ENCODE results near the gene AKAP6. TPM values are rescaled to one million over a fixed set of nuclear protein-coding genes. Genes with fewer than 3 reads are reported as not detected.
"Not testable (repeated sequence)": the region's sequence is repeated elsewhere in the genome, so short reads cannot be mapped to it uniquely, and the experiment has no call there.

AKAP6 gene
- total RNA-seq, 2 experiments from 2014 or later: 0.82 to 0.85 TPM

DNA sequence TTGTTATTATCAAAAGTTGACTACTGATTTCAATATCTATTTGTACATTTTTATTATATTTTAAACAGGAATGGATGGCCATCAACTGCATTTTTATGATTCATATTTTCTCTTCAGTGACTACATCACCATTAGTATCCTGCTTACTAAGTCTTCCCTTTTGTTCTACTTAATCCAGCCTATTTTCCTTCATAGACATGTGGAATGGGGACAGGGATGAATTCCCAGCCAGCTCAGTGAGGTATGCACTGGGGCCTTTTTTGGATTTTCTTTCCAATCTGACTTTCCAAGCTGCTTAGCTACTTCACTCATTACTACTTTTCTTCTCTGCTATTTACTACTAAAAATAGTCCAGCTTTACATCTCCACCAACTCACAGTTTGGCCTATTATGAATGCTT lies 38.4 kb downstream of the AKAP6 start:
- Mint-ChIP-seq H3K4me3 (no peak overlapping the region), H3K27ac (no peak overlapping the region), H3K9me3 (ENCODE audit: low read depth) (no peaks in the 10 kb centered on the region), H3K4me1 (peaks cover 5% of the 10 kb centered on the region), H3K36me3 (no peaks in the 10 kb centered on the region), H3K27me3 (peaks cover 5% of the 10 kb centered on the region)
- ATAC-seq (no peak), DNase-seq (no peak)
- CTCF ChIA-PET: no interaction called here

DNA sequence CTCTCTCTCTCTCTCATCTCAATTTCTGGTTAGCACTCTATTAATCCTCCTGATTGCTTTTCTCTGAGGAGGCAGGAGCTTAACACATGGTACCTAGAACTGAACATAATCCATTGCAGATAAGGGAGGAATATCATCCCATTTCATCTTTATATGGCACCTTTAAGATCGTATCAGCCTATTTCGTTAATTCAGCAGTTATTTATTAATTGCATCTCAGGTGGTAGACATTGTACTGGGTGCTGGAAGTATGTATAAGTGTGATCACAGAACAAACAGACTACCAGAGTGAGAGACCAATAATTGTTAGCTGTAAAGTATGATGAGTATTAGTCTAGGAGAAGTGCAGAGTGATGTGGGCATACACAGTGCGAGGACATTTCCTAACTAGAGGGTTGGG lies 39.0 kb downstream of the AKAP6 start:
- peaks cover 5% of the 10 kb centered on the region for H3K4me1 Mint-ChIP-seq
- no peaks in the 10 kb centered on the region for H3K9me3 Mint-ChIP-seq (ENCODE audit: low read depth)
- ATAC-seq (no peak), DNase-seq (no peak)
- no peak overlapping the region for H3K4me3 Mint-ChIP-seq
- peaks cover 3% of the 10 kb centered on the region for H3K27me3 Mint-ChIP-seq
- CTCF ChIA-PET: no interaction called here
- no peaks in the 10 kb centered on the region for H3K36me3 Mint-ChIP-seq
- no peak overlapping the region for H3K27ac Mint-ChIP-seq

DNA sequence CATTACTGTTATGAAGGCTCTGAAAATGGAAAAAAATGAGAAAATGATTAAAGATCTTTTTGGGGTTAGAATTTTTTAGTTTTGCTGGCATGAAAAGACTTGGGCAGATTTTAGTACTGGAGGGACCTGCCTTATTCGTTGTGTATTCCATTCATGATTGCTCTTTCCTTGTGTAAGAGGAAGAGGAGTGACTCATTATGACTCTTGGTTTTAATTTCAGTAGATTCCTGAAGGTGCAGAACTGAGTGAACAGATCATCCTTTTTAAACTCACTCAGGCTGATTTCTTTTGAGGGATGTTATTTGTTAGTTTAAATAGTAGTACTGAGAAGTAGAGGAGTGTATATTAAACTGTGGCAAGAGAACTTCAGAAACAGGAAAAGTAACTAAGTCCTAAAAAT lies 41.6 kb downstream of the AKAP6 start:
- H3K27ac Mint-ChIP-seq: no peak overlapping the region
- no peaks in the 10 kb centered on the region for H3K36me3 Mint-ChIP-seq
- peaks cover 5% of the 10 kb centered on the region for H3K4me1 Mint-ChIP-seq
- H3K4me3 Mint-ChIP-seq: no peak overlapping the region
- ATAC-seq (no peak), DNase-seq (no peak)
- H3K27me3 Mint-ChIP-seq: peaks cover 3% of the 10 kb centered on the region
- H3K9me3 Mint-ChIP-seq (ENCODE audit: low read depth): no peaks in the 10 kb centered on the region
- CTCF ChIA-PET: no interaction called here

DNA sequence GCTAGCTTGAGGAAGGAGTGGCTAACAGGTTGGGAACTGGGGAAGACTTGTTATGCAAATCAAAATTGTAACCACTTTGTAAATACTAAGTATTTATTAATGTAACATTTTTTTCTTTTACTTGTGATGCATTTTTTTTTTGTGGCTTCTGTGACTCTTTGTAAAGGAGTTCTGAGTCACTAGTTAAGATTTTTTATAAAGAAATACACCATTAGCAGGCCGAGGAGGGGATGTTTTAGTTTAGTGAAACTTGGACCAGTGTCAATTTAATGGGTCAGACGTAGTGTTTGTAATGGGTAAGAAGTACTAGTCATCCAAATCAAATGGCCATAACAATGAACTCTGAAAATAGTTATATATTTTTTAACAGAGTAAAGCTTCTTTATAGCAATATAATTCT lies 43.1 kb downstream of the AKAP6 start:
- H3K27me3 Mint-ChIP-seq: peaks cover 3% of the 10 kb centered on the region
- CTCF ChIA-PET: no interaction called here
- no peak for ATAC-seq

DNA sequence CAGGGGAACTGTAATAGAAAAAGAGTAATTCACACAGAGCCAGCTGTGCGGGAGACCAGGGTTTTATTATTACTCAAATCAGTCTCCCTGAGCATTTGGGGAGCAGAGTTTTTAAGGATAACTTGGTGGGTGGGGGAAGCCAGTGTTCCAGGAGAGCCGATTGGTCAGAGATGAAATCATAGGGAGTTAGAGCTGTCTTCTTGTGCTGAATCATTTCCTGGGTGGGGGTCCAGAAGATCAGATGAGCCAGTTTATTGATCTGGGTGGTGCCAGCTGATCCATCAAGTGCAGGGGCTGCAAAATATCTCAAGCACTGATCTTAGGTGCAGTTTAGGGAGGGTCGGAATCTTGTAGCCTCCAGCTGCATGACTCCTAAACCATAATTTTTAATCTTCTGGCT lies 44.1 kb downstream of the AKAP6 start:
- ATAC-seq; H3K27ac Mint-ChIP-seq; DNase-seq; H3K4me3 Mint-ChIP-seq; H3K27me3 Mint-ChIP-seq; H3K36me3 Mint-ChIP-seq; CTCF ChIA-PET; H3K9me3 Mint-ChIP-seq (ENCODE audit: low read depth); H3K4me1 Mint-ChIP-seq: not testable (repeated sequence)

More for the DNA sequence above, 43.1 kb downstream of the AKAP6 start:
- H3K9me3 Mint-ChIP-seq (ENCODE audit: low read depth): no peaks in the 10 kb centered on the region
- no peak overlapping the region for H3K4me3 Mint-ChIP-seq
- no peak for DNase-seq
- H3K36me3 Mint-ChIP-seq: no peaks in the 10 kb centered on the region
- H3K4me1 Mint-ChIP-seq: peaks cover 5% of the 10 kb centered on the region
- no peak overlapping the region for H3K27ac Mint-ChIP-seq

DNA sequence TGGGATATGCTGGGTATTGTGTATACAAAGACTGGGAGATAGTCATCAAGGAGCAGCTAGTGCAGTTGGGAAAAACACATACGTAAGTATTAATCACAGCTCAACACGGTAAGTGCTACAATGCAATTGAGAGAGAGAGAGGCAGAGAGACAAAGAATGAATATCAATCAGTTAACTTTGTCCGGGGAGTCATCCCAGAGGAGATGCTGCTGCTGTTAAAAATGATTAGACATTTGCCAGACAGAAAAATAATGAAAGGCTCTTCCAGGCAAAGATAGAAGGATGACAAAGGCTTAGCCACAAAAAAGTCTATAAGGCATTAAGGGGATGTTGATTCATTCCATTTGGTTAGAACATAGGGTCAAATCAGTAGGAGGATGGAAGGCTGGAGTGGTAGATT lies 45.1 kb downstream of the AKAP6 start:
- no peaks in the 10 kb centered on the region for H3K9me3 Mint-ChIP-seq (ENCODE audit: low read depth)

DNA sequence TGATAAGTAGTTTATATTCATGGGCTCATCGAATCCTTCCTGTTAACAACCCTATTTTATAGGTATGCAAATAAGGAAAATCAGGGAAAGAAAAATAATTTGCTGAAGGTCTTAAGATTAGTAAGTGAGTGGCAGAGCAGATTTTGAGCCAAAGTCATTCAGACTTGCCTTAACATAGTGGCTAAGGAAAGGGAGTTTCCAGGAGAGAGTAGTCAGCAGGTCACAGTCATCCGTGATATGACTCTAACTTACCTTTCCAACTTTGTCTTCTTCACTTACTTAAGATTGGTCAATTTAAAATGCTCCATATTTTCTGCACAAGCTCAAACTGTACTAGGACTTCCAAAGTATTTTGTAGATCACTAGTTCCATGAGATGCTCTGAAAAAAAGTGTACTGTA lies 46.6 kb downstream of the AKAP6 start:
- H3K36me3 Mint-ChIP-seq: no peaks in the 10 kb centered on the region
- no peak for DNase-seq
- H3K27ac Mint-ChIP-seq: no peak overlapping the region
- H3K4me3 Mint-ChIP-seq: no peak overlapping the region
- no peaks in the 10 kb centered on the region for H3K9me3 Mint-ChIP-seq (ENCODE audit: low read depth)
- no peak for ATAC-seq
- H3K27me3 Mint-ChIP-seq: peaks cover 9% of the 10 kb centered on the region
- peaks cover 4% of the 10 kb centered on the region for H3K4me1 Mint-ChIP-seq
- CTCF ChIA-PET: no interaction called here

More for the DNA sequence above, 45.1 kb downstream of the AKAP6 start:
- H3K27me3 Mint-ChIP-seq: no peaks in the 10 kb centered on the region
- no peak for ATAC-seq
- CTCF ChIA-PET: no interaction called here
- peaks cover 5% of the 10 kb centered on the region for H3K4me1 Mint-ChIP-seq
- no peak overlapping the region for H3K4me3 Mint-ChIP-seq
- H3K36me3 Mint-ChIP-seq: no peaks in the 10 kb centered on the region
- no peak overlapping the region for H3K27ac Mint-ChIP-seq
- no peak for DNase-seq

DNA sequence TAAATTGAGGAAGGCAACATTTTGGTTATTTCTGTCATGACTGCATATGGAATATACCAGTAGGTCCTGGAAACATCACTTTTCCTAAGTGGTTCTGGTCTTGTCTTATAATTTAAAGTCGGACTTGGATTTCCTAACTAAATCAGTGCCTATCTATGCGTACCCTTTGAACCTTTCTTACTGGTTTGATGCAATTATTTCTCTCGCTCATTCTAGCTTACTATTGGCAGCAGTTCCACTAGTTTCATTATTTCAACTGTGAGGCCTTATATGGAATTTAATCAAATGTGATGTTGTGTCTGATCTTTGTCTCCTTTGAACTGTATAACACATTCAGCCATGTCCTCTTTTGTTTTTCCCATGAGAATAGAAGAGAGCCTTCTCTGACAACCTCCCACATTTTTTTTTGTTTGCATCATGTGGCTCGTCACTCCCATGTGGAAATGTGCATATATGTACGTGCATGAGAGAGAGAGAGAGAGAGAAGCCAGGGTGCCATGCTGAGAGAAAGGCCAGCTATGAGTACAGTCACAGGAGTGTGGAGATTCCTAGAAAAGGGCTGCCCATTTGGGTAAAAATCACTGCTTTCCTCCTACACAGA lies 48.0 kb downstream of the AKAP6 start:
- H3K4me1 Mint-ChIP-seq: peaks cover 2% of the 10 kb centered on the region
- DNase-seq (no peak), ATAC-seq (no peak)
- H3K36me3 Mint-ChIP-seq: no peaks in the 10 kb centered on the region
- no peaks in the 10 kb centered on the region for H3K9me3 Mint-ChIP-seq (ENCODE audit: low read depth)
- CTCF ChIA-PET: no interaction called here
- peaks cover 9% of the 10 kb centered on the region for H3K27me3 Mint-ChIP-seq
- no peak overlapping the region for H3K4me3 Mint-ChIP-seq
- no peak overlapping the region for H3K27ac Mint-ChIP-seq

DNA sequence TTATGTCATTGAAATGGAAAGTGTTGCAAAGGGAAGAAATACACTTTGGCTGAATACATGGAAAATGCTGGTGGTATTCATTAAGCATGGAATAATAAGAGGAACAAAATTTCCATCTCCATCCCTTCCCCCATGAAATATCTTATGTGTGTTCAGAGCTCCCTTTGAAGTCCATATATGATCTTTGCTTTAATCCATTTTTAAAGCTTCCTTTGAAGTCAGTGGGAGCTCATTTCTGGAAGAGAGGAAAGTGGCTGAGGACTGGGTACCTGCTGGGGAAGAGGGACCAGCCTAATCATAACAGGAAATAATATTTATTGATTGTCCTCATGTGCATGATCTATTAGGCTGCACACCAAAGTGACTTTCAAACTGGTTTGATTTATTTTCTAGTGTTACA lies 49.2 kb downstream of the AKAP6 start:
- Mint-ChIP-seq H3K4me1 (peaks cover 2% of the 10 kb centered on the region), H3K9me3 (ENCODE audit: low read depth) (no peaks in the 10 kb centered on the region), H3K27me3 (peaks cover 9% of the 10 kb centered on the region), H3K36me3 (no peaks in the 10 kb centered on the region), H3K27ac (no peak overlapping the region), H3K4me3 (no peak overlapping the region)
- no peak for DNase-seq
- CTCF ChIA-PET: no interaction called here
- no peak for ATAC-seq

DNA sequence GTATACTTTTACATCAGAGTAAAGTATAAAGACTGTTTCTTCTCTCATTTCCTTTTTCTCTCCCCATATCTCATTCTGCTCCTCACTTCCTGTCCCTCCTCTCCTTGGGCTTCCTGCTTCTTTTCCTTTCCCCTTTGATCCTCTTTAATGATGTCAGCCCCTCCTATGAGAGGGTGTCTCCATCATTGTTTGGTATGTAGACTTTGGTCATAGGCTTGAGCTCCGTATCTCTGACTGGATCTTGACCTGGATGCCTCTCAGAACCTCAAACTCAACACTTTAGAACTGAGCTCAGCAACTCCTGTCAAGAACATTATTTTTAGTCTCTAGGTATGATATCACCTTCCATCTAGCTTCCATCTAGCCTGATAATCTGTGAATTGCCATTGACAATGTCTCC lies 50.3 kb downstream of the AKAP6 start:
- no peaks in the 10 kb centered on the region for H3K36me3 Mint-ChIP-seq
- H3K4me1 Mint-ChIP-seq: peaks cover 2% of the 10 kb centered on the region
- DNase-seq (no peak), ATAC-seq (no peak)
- no peaks in the 10 kb centered on the region for H3K9me3 Mint-ChIP-seq (ENCODE audit: low read depth)
- H3K27ac Mint-ChIP-seq: no peak overlapping the region
- H3K27me3 Mint-ChIP-seq: peaks cover 9% of the 10 kb centered on the region
- CTCF ChIA-PET: no interaction called here
- H3K4me3 Mint-ChIP-seq: no peak overlapping the region

DNA sequence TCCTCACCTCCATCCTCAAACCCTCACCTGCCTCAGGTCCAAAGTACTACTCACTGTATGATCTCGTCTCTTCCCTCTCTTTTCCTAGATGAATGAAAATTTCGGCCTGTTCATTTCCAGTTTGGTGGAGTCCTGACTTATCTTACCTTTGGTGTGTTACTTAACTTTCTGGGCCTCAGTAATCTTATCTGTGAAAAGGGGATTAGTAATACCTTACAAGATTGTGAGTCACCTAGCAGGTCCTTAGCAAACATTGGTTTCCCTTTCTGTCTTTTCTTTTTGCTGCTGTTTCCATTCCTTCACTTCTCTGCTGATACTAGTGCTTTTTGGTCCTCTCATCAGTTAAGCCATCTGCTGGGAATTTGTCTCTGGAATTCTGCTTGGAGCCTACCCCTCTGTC lies 52.8 kb downstream of the AKAP6 start:
- Mint-ChIP-seq H3K4me1 (peaks cover 2% of the 10 kb centered on the region), H3K4me3 (no peak overlapping the region), H3K9me3 (ENCODE audit: low read depth) (no peaks in the 10 kb centered on the region), H3K36me3 (no peaks in the 10 kb centered on the region), H3K27me3 (peaks cover 9% of the 10 kb centered on the region), H3K27ac (no peak overlapping the region)
- CTCF ChIA-PET: interaction anchor here (1.0 kb wide), 1 partner anchor 122 kb away, joined by 3 read pairs; no protein-coding TSS in a partner anchor
- DNase-seq (no peak), ATAC-seq (no peak)

DNA sequence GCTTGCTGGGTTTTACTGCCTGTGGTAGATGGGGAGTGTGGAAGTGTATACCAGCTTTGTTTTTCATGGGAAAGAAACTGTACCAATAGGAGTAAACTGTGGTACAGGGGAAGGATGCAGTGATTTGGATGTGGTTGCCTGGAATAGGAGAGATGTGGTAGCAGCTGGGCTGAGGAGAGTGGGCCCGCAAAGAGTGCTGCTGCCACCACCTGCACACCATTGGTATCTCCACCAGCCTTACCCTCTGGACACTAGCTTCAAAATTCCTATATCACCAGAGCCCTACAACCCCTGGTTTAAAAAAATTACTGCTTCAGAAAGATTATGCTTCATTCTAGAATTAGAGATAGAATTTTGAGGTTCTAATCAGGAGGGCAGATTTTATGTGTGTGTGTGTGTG lies 53.6 kb downstream of the AKAP6 start:
- H3K4me3 Mint-ChIP-seq: no peak overlapping the region
- H3K4me1 Mint-ChIP-seq: peaks cover 2% of the 10 kb centered on the region
- no peaks in the 10 kb centered on the region for H3K36me3 Mint-ChIP-seq
- DNase-seq (no peak), ATAC-seq (no peak)
- CTCF ChIA-PET: interaction anchor here (1.0 kb wide), 1 partner anchor 123 kb away, joined by 3 read pairs; no protein-coding TSS in a partner anchor
- no peak overlapping the region for H3K27ac Mint-ChIP-seq
- peaks cover 9% of the 10 kb centered on the region for H3K27me3 Mint-ChIP-seq
- H3K9me3 Mint-ChIP-seq (ENCODE audit: low read depth): no peaks in the 10 kb centered on the region

DNA sequence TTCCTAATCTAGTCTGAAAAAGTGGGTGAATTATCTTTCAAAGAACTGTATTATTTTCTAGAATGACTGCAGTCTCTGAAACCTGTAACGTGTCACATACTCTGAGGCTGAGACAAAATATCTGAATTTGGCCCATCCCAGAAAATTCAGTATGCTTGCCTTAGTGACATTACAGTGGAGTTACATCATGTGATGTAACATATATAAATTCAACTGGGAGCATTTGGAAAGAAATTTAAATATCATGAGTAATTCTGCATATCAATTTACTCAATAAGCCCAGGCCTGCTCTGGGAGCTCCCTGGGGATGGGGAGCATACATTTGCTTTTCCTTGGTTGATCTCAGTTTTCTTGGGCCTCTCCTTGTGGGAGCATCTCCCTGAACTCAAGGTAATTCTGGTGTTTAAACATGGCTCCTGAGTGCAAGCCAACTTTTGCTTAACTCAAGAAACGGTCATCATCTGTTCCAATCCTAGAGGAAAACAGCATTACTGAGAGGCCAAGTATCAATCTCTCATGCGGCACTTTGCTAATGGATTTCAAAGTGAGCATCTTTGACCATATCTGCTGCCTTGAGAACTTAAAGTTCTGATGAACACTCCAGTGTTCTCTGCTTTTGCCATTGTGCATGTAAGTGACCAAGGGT lies 54.4 kb downstream of the AKAP6 start:
- no peak overlapping the region for H3K27ac Mint-ChIP-seq
- no peaks in the 10 kb centered on the region for H3K9me3 Mint-ChIP-seq (ENCODE audit: low read depth)
- peaks cover 2% of the 10 kb centered on the region for H3K4me1 Mint-ChIP-seq
- peaks cover 16% of the 10 kb centered on the region for H3K27me3 Mint-ChIP-seq
- no peak for DNase-seq
- CTCF ChIA-PET: no interaction called here
- ATAC-seq: no peak
- no peak overlapping the region for H3K4me3 Mint-ChIP-seq
- no peaks in the 10 kb centered on the region for H3K36me3 Mint-ChIP-seq

DNA sequence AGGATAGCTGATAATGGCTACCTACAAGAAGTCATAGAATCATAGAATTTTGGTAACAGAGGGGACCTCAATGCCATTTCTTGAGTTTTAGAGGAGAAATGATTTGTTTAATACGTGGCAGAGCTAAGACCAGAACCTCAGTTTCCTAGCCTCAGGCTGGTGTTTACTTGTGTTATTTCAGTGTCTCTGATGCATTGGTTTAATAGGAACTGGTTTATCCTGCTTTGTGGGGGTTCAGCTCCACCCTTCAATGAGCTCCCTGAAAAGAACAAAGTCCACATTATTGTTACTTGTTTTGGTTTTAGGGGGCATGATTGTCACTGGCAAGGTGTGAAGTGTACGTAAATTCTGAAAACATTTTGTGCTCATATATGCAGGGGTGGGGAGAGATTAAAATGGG lies 55.4 kb downstream of the AKAP6 start:
- CTCF ChIA-PET: no interaction called here
- ATAC-seq (no peak), DNase-seq (no peak)
- H3K36me3 Mint-ChIP-seq: no peaks in the 10 kb centered on the region
- H3K27ac Mint-ChIP-seq: no peak overlapping the region
- H3K4me1 Mint-ChIP-seq: peaks cover 2% of the 10 kb centered on the region
- H3K4me3 Mint-ChIP-seq: no peak overlapping the region
- no peaks in the 10 kb centered on the region for H3K9me3 Mint-ChIP-seq (ENCODE audit: low read depth)
- peaks cover 16% of the 10 kb centered on the region for H3K27me3 Mint-ChIP-seq

All from activated CD8-positive, alpha-beta memory T cell treated with anti-CD3 and anti-CD28 coated beads, Interleukin-2, amount 10 ng/mL, durations not matched to agents 7 days and 5 days (primary cell).